A673 (cell line): ENCODE measurements around the gene LIME1. TPM values are rescaled to one million over a fixed set of nuclear protein-coding genes. Genes with fewer than 3 reads are reported as not detected.
A peak's percentile ranks its signal among the peaks of the same experiment; 100 is the strongest.

Experiments
- BruUV-seq: library from RNA; stranded (reverse); fragments of 400-500 nt; replicated peaks from 2 replicates; lab custom pipeline; 2021; lab: Mats Ljungman, UMichigan
- CTCF ChIA-PET: fragments of 300-600 bp; sonication (Branson Sonifier 250); formaldehyde crosslinking; loops from one replicate; lab custom pipeline; 2022; ENCODE audit warnings: antibody characterized with exemption; lab: Charles Lee
- POLR2A ChIA-PET: fragments of 300-600 bp; sonication (Branson Sonifier 250); formaldehyde crosslinking; loops from one replicate; lab custom pipeline; 2022; ENCODE audit warnings: antibody characterized with exemption; ENCODE audit not compliant: low non-redundant PET; lab: Charles Lee
- DNase-seq: peaks from one replicate; pipeline ENCODE4 v3.0.0-alpha.2; 2015; ENCODE audit warnings: low spot score
- H3K27ac ChIP-seq: fragments of 200-600 bp; sonication (generic); 2 replicates; pipeline ENCODE4 v1.5.1; 2016; ENCODE audit warnings: mixed run types, low read depth, mild to moderate bottlenecking, mixed read lengths, antibody characterized with exemption, low read length; ENCODE audit not compliant: poor library complexity, severe bottlenecking
- H3K27me3 ChIP-seq: fragments of 200-600 bp; sonication (generic); replicated peaks from 2 replicates; pipeline ENCODE4 v1.6.1; 2017; ENCODE audit warnings: mixed run types, low read depth, mild to moderate bottlenecking, mixed read lengths, antibody characterized with exemption, low read length; ENCODE audit not compliant: insufficient read depth, poor library complexity
- H3K36me3 ChIP-seq: fragments of 200-600 bp; sonication (generic); 2 replicates; pipeline ENCODE4 v1.6.1; 2016; ENCODE audit warnings: mixed run types, mild to moderate bottlenecking, mixed read lengths, antibody characterized with exemption, low read length; ENCODE audit not compliant: insufficient read depth, poor library complexity, severe bottlenecking
- H3K4me1 ChIP-seq: fragments of 200-600 bp; sonication (generic); 2 replicates; pipeline ENCODE4 v1.6.1; 2017; ENCODE audit warnings: mixed run types, mild to moderate bottlenecking, mixed read lengths, antibody characterized with exemption, low read length; ENCODE audit not compliant: insufficient read depth, poor library complexity, severe bottlenecking
- H3K4me3 ChIP-seq: fragments of 200-600 bp; sonication (generic); 2 replicates; pipeline ENCODE4 v1.5.1; 2016; ENCODE audit warnings: low read depth, mixed run types, mild to moderate bottlenecking, mixed read lengths, low read length; ENCODE audit not compliant: poor library complexity, severe bottlenecking
- H3K9me3 ChIP-seq: fragments of 200-600 bp; sonication (generic); 2 replicates; pipeline ENCODE4 v1.6.1; 2016; ENCODE audit warnings: mixed run types, low read depth, mild to moderate bottlenecking, mixed read lengths, antibody characterized with exemption, low read length; ENCODE audit not compliant: poor library complexity, severe bottlenecking
- CTCF ChIP-seq: fragments of 300-800, 200-600 bp; sonication (generic); conservative IDR thresholded peaks from 2 replicates; pipeline ENCODE4 v1.5.1; 2017; ENCODE audit warnings: low read depth, mild to moderate bottlenecking, antibody characterized with exemption, low read length, moderate library complexity, mixed read lengths
- EZH2 ChIP-seq: fragments of 200-600 bp; sonication (generic); IDR thresholded peaks from 2 replicates; pipeline ENCODE4 v1.6.1; 2017; ENCODE audit warnings: borderline replicate concordance, low read depth, mild to moderate bottlenecking, mixed read lengths, antibody characterized with exemption, low read length; ENCODE audit not compliant: poor library complexity, severe bottlenecking
- intact Hi-C: fragments of 100-400 bp; cut with micrococcal nuclease; formaldehyde crosslinking; loops from one replicate; pipeline ENCODE4 v1.10.0; 2022; ENCODE audit not compliant: unreplicated experiment
- total RNA-seq: library from RNA; stranded (reverse); gene quantifications from 2 replicates; pipeline ENCODE4 v1.2.3, GENCODE V29; 2021

Gene LIME1
- total RNA-seq, 1 experiment from 2014 or later = 16.3 TPM

GRCh38 chr20:63699466-63700198, 36.8 kb upstream of the LIME1 start:
- Histone ChIP-seq H3K4me3 (no peak overlapping the region), H3K4me1 (peaks cover 16% of the 10 kb centered on the region), H3K27me3 (no peaks in the 10 kb centered on the region), H3K27ac (peak overlapping the region; percentile 65), H3K9me3 (no peaks in the 10 kb centered on the region), H3K36me3 (peaks cover 7% of the 10 kb centered on the region)
- no peak for DNase-seq
- TSS peak; percentile 51 for BruUV-seq
- TF ChIP-seq EZH2 = no peak
- no peak for TF ChIP-seq CTCF
- ChIA-PET POLR2A (no interaction called here), CTCF (no interaction called here)
- intact Hi-C loops = no loop called here

GRCh38 chr20:63700199-63701050, 36.0 kb upstream of the LIME1 start:
- no TSS peak for BruUV-seq
- CTCF ChIA-PET = no interaction called here

GRCh38 chr20:63701051-63701328, 35.5 kb upstream of the LIME1 start:
- POLR2A ChIA-PET = interaction anchor here (0.8 kb wide), 1 partner anchor 13 kb away, joined by 28 read pairs; no protein-coding TSS in a partner anchor
- H3K27ac ChIP-seq = no peak overlapping the region
- no peak overlapping the region for H3K4me3 ChIP-seq
- no TSS peak for BruUV-seq
- CTCF ChIA-PET = no interaction called here
- intact Hi-C loops = no loop called here
- peaks cover 15% of the 10 kb centered on the region for H3K36me3 ChIP-seq
- DNase-seq = no peak
- no peaks in the 10 kb centered on the region for H3K9me3 ChIP-seq
- TF ChIP-seq EZH2 (no peak), CTCF (no peak)
- H3K27me3 ChIP-seq = no peaks in the 10 kb centered on the region
- peaks cover 16% of the 10 kb centered on the region for H3K4me1 ChIP-seq

More at GRCh38 chr20:63700199-63701050, 36.0 kb upstream of the LIME1 start:
- peaks cover 12% of the 10 kb centered on the region for H3K36me3 ChIP-seq
- no peaks in the 10 kb centered on the region for H3K9me3 ChIP-seq
- no peaks in the 10 kb centered on the region for H3K27me3 ChIP-seq
- H3K4me3 ChIP-seq = no peak overlapping the region
- POLR2A ChIA-PET = no interaction called here
- H3K27ac ChIP-seq = no peak overlapping the region
- no peak for DNase-seq
- H3K4me1 ChIP-seq = peaks cover 16% of the 10 kb centered on the region
- intact Hi-C loops = no loop called here
- TF ChIP-seq CTCF (no peak), EZH2 (no peak)
